ENCODE measurements around the gene CNTNAP2.

Gene CNTNAP2

GRCh38 chr7:146635205-146636032, 518.8 kb downstream of the CNTNAP2 start:
- peak; percentile 92 for DNase-seq

DNA sequence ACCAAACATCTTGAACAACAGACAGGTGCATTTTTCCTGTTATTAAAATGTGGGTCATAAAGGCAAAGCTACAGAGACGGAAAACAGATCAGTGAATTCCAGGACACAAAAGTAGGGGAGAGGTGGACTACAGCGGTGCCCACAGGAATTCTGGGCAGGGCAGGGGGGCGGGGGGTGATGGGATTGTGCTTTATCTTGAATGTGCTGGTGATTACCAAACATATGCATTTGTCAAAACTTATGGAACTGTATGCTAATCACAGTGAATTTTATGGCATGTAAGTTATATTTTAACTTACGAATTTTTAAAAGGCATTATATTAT, 519.4 kb downstream of the CNTNAP2 start:
- DNase-seq = no peak

DNA sequence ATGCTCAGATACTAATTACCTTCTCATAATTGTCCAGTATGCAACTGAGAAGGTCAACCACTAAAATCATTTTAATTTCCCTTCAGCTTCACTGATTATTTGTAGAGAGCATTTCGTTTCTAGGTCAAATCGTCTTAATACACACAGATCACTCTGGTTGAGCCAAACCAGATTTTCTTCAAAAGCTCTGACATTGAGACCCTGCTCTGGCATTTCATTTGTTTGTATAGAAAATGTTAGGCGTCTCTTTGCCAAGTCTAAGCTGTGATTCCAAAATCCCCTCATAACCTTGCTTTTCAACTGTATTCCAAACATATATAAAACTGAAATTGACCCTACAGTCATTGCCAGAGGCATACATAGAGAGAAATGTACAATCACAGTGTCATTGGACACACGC, 520.0 kb downstream of the CNTNAP2 start:
- no peak for DNase-seq

GRCh38 chr7:146639291-146639690, 522.7 kb downstream of the CNTNAP2 start:
- DNase-seq = no peak

GRCh38 chr7:146641491-146641890, 524.9 kb downstream of the CNTNAP2 start:
- no peak for DNase-seq

DNA sequence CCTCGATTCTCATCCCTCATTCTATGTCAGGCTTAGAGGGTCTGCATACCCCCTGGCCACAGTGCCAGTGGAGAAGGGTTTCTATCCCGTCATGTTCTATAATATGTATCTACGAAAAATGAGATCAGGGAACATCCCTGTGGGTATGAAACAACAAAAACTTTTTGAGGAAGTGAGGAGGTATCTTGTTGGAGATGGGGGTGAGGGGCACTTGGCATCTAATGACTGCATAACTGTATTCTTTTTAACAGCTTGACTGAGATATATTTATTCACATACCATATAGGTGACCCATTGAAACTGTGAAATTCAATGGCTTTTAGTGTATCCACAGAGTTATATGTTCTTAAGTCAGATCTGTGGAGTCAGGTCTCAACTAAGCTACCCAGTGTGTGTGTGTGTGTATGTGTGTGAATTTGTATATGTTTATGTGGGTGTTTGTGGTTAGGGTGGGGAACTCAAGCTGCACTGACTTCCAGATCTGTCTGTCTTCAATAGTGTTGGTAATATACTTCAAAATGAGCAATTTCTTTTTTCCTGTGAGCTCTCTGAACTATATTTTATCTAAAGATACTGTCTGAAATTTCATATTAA, 528.9 kb downstream of the CNTNAP2 start:
- DNase-seq = no peak

GRCh38 chr7:146647445-146647844, 530.8 kb downstream of the CNTNAP2 start:
- DNase-seq = no peak

- no peak for DNase-seq
Measured at GRCh38 chr7:146652176-146652575, 535.6 kb downstream of the CNTNAP2 start.

DNA sequence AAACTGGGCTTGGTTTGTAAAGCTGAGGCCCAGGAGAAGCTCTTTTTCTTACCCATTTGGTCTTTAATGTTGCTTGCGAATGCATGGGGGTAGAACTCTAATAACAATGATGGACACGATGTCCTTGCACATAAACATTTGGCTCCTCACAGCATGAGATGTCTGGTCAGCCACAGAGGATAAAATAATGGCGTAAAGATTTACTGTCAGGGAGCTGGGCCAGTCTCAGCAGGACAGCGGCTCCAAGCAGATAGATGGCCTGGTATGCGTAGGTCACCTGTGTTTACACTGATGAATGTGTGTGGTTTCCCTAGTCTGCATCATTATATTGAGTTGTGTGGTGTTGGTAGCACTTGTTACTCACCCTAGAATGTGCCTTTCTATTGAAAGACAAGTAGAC, 537.4 kb downstream of the CNTNAP2 start:
- DNase-seq = no peak

DNA sequence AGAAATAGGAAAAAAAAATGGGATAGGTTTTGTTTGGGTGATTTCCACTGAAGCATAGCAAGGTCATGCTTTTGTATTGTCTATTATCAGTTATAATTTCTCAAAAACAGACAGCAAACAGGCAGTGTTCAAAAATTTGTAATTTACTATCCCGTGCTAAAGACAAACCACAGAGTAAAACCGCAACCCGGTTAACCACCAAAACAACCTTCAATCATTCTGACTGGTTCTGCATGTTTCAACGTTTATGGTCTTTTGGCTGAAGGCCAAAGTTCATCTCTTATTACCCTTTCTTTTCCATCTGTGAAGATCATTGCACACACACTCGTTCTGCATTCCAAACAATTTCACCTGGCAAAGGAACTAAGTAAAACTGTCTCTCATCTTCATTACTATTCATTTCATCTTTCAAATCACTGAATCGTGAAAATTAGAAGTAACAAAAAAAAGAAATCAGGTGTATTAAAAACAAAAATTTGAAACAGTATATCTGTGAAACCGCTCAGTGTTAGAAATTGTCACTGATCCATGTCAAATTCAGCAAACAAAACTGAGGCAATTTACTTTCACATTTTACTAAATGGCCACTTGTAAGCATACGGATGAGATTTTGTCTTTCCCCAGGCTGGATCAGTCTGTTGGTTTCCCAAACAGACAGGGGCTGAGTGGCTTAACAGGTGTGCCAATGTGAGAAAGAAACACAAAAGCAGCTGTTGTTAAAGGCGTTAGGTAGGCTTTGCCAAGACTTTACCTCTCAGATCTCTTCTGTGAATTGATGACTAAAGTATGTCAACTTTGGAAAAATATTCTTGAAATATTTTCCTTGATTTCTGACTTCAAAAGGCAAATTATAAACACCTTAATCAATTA, 539.6 kb downstream of the CNTNAP2 start:
- DNase-seq = peak; percentile 95

GRCh38 chr7:146656988-146657387, 540.4 kb downstream of the CNTNAP2 start:
- DNase-seq = no peak

DNA sequence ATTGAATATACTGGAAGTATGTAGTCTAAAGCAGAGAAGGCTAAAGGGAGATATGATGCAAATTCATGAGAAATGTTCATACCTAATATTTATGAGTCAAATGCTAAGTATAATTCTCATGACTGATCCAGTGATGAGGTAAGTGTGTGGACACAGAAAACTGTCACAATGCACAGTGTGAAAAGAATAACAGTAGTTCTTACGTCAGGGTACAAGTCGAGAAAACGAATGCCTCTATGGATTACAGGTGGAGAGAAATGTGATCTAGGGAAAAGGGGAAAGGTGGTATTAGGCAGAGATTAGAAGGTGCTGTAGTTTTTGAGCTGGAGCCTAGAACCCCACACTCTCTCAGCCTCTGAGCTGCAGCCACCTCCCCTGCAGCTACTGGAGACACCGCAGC, 542.0 kb downstream of the CNTNAP2 start:
- DNase-seq = no peak

DNA sequence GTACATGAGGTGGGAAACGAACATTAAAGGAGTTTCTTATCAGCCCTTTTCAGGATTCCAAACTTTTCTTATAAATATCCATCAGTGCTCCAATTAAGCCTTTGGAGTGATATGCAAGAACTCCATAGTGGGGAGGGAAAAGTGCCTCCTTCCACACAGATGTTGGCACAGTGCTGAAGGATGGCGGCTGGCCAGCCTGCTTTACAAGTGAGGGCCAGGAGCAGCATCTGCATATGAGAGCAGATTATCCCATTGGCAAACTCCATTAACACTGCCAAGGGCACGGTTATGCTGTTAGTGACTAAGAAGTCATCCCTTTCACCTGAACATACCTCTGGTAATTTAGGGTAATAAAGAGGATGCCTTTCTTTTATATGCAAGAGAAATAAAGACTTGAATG, 543.1 kb downstream of the CNTNAP2 start:
- DNase-seq = peak; percentile 37

- peak; percentile 73 for DNase-seq
Measured at GRCh38 chr7:146660839-146661238, 544.2 kb downstream of the CNTNAP2 start.

- no peak for DNase-seq
Measured at GRCh38 chr7:146661435-146661834, 544.8 kb downstream of the CNTNAP2 start.

DNA sequence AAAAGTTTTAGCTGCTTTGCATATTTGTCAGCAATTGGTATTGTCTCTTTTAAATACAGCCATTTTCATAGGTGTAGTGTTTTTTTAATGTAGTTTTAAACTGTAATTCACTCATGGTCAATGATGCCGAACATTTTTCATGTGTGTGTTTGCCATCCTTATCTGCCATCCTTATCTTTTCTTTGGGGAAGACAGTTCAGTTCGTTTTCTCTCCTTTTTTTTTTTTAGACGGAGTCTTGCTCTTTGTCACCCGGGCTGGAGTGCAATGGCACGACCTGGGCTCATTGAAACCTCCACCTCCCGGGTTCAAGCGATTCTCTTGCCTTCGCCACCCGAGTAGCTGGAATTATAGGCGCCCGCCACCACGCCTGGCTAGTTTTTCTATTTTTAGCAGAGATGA, 545.3 kb downstream of the CNTNAP2 start:
- DNase-seq = no peak

DNA sequence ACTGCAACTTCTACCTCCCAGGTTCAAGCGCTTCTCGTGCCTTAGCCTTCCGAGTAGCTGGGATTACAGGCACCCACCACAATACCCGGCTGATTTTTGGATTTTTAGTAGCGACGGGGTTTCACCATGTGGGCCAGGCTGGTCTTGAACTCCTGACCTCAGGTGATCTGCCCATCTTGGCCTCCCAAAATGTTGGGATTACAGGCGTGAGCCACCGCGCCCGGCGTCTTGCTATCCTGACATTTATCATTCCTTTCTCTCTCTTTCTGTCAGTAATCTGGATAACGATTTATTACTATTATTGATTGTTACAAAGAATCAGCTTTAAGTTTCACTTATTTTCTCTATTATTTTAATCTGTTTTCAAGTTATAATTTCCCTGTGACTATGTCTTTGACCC, 548.4 kb downstream of the CNTNAP2 start:
- DNase-seq = no peak

DNA sequence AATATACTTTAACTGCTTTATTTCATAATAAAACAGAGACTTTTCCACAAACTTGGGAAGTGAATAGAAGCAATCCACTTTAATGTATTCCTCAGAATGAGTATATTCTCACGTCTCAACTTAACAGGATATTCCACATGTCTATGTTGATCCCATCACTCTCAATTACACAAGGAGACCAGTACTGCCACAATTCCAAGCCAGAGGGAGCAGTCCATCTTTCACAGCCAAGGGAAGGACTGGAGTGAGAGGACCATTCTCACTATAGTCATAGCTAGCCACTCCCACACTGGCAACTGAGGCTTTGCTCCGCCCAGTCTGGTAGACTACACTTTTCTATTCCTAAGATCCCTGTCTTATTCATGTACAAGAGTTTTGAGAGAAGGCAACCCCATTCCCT, 553.9 kb downstream of the CNTNAP2 start:
- DNase-seq = no peak

GRCh38 chr7:146681487-146681886, 564.9 kb downstream of the CNTNAP2 start:
- DNase-seq = no peak

- DNase-seq = no peak
Measured at GRCh38 chr7:146683439-146683838, 566.8 kb downstream of the CNTNAP2 start.

- no peak for DNase-seq
Measured at GRCh38 chr7:146690987-146691386, 574.4 kb downstream of the CNTNAP2 start.

GRCh38 chr7:146698995-146699610, 582.5 kb downstream of the CNTNAP2 start:
- DNase-seq = no peak

GRCh38 chr7:146700015-146700560, 583.5 kb downstream of the CNTNAP2 start:
- no peak for DNase-seq

All from NCI-H1105 (cell line).